Eye (tissue), 1 donor: Measurements from ENCODE around the gene CRADD.
"Not testable (repeated sequence)": the region's sequence is repeated elsewhere in the genome, so short reads cannot be mapped to it uniquely, and the experiment has no call there.

ENCODE experiments used
- DNase-seq: peaks from one replicate; pipeline ENCODE4 v3.0.0-alpha.2; 2015

The CRADD gene

DNA sequence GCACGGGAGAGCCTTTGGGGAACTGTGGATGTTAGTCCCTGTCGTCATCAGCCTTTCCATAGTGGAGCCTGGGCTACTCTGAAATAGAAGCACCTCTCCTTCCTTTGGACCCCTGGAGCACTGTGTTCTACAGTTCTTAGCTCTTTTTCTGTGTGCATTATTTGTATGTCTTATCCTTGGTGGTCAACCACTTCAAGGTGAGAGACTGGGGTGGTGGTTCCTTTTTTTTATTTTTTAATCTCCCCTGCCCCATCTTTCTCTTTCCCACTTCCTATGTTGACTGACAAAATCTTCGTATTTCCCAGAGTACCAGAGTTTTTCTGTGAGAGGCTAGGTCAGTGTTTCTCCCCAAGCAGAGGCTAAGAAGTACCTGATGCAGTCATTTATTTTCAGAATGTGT, 111.7 kb downstream of the CRADD start:
- no peak for DNase-seq

GRCh38 chr12:93789767-93790166, 112.6 kb downstream of the CRADD start:
- no peak for DNase-seq

DNA sequence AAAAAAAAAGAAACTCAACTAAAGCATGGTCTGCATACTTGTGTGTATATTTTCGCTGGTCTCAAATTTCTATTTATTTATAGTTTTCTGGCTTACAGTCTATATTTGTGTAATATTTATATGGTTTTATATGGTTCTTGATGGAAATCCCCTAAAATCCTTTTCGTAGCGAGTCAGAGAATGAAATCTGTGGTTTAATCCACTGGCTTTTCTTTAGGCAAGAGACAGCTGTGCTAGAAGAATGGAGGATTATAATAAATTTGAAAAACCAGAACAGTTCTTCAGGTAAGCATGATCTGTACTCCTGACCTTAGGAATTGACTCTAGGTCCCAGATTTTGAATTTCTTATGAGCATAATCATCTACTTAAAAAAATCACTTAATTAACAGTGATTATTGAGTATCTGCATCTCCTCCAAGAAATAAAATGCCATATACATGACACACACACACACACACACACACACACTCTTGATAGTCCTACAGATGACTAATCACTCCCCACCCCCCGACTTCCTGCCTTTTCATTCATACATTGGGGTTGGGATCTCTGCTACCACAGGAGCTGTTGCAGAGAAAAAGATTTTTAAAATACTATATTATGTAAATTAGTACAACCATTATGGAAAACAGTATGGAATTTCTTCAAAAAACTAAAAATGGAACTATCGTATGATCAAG, 113.4 kb downstream of the CRADD start:
- DNase-seq, result no peak

DNA sequence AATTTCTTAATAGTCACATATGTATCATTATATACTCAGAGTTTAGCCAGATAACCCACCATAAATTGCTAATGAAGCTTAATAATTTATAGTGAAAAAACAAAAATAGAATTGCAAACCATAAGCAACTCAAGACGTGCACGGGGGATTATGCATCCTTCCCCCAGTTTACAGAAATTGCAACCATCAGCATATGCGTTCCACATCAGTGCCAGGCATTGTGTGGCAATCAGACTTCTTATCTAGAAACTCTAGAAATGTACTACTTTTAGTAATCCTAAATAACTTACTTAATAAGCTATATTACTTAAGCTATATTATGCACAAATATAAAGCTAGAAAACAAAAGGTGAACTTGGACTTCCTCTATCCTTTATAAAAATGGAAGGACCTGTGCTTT, 115.8 kb downstream of the CRADD start:
- DNase-seq, result no peak

DNA sequence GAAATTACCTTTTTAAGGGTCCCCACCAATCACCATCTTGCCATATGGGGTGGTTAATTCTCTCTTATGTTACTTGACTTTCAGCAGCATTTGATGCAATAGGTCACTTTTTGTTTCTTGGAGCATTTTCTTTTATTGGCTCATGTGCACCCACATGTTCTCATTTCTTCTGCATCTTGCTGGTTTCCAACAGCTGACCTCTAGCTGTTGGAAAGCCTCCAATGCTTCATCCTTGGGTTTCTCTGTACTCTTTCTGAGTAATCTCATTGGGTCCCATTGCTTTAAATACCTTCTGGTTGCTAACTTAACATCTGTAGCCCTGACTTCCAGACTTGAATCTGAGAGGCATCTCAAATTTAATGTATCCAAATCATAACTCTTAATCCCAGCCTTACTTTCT, 116.8 kb downstream of the CRADD start:
- DNase-seq, result no peak

DNA sequence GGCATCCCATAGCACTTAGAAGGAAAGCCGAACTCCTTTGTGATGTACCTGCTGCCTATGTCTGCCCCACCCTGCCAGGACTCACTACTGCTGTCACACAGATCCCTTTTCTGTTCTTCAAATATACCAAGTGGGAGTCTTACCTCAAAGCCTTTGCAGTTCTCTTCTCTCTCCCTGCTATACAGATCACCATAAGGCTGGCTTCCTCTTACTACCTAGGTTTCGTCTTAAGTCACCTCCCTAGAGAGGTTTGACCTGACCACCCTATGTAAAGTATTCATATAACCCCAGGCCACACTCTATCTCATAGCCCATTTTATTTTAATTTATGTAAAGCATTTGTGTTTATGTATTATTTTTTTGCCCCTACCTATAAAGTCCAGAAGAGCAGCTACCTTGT, 117.6 kb downstream of the CRADD start:
- DNase-seq, result no peak

- DNase-seq, result no peak
These were observed 118.2 kb downstream of the CRADD start for GRCh38 chr12:93795352-93795751.

DNA sequence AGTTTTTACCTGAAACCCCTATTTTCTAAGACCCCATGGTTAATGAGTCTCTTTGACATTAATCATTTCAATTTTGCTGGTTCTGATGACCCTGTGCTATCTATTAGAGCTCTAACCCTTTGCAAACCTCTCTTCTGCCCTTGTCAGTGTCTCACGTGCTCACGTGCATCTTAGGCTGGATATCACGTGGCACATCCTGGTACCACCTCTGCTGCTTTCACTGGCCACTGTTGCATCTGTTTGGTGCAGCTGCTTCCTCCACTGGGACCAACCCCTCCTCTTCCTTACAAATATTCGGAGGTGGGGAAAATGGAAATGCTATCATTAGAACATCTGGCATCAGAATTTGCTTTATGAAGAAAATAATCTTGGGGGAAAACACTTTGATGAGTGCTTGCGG, 119.6 kb downstream of the CRADD start:
- no peak for DNase-seq

- no peak for DNase-seq
These were observed 121.3 kb downstream of the CRADD start for GRCh38 chr12:93798279-93799151.

- not testable (repeated sequence) for DNase-seq
These were observed 124.5 kb downstream of the CRADD start for GRCh38 chr12:93801666-93802065.

GRCh38 chr12:93802293-93802692, 125.1 kb downstream of the CRADD start:
- DNase-seq, result no peak

DNA sequence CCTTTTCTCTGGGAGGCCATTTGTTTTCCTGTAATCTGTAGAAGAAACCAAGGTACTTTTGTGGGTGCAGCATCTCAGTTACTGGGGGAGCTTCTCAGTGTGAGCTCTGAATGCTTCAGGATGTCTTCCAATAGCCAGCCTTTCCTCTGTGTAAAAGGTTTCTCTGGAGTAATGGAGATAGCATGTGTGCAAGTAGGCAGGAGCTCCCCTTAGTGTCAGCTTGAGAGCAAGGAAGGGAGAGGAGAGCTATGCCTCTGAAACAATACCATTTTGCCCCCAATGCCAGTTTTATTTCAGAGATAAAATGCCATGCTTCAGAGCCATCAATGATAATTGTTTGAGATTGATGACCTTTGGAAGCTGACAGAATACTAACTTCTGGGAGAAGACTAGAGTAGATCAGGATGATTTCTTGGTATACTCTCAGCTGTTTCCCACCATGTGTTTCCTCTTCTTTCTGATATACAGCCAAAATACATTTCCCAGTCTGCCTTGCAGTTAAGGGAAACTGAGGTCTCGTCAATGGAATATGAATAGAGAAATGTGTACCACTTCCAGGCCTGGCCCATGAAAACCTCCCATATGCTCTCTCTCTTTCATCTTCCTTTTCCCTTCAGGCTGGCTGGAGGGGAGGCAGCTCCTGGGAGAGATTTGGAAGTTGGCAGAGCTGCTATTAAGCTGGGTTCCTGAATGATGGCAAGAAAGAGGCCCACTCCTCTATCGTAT, 125.7 kb downstream of the CRADD start:
- DNase-seq, result no peak

- peak; percentile 38 for DNase-seq
These were observed 126.2 kb downstream of the CRADD start for GRCh38 chr12:93803424-93803807.

DNA sequence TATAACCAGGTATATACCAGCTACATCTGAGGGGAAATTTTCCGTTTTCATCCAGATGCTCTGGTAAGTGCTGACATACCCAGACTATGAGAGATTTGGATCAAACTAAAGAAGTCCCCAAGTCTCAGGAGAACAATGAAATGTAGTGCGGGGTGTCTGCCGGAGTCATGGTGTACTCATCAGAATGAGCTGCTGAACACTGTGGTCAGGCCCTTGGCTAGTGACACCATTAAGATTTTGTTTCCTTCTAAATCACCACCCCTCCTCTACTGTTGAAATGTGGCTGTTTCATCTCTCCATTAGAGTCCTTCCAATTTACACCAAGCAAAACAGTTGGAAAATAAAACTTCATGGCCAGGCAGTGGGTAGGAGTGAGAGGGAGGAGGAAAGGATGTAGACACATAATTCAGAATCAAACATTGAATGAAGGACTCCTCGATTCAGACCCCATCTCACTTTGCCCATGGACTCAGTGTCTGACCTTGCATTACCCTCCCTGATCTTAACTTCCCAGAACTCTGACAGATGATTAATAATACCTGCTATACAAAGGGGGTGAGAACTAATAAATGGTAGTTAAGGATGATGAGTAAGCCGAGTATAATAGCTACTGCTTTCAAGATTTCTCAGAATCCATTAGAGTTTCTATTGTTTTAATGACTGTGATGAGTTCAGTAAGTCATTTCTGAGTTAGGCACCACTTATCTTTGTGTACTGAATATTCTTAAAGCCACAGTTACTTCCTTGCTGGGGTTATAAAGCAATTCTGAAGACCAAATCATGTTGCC, 127.4 kb downstream of the CRADD start:
- no peak for DNase-seq

DNA sequence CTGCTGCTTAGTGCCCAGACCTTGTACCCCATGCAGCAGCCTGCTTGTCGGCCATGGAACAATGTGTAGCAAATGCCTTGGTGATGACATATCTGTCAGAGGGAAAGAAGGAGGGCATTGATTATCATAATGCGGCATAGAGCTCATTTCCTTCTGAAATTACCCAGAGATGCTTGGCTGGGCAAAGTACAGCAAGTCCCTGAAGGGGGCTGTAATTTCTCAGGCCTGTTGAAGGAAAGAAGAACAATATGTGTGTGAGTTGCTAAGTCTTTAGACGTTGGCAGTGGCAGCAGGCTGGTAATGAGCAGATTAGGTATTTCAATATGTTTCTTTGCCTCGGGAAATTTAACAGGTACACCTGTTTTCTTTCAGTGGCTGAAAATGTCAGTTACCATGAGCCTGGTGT, 128.6 kb downstream of the CRADD start:
- peak; percentile 52 for DNase-seq

GRCh38 chr12:93807354-93807753, 130.2 kb downstream of the CRADD start:
- DNase-seq, result no peak

DNA sequence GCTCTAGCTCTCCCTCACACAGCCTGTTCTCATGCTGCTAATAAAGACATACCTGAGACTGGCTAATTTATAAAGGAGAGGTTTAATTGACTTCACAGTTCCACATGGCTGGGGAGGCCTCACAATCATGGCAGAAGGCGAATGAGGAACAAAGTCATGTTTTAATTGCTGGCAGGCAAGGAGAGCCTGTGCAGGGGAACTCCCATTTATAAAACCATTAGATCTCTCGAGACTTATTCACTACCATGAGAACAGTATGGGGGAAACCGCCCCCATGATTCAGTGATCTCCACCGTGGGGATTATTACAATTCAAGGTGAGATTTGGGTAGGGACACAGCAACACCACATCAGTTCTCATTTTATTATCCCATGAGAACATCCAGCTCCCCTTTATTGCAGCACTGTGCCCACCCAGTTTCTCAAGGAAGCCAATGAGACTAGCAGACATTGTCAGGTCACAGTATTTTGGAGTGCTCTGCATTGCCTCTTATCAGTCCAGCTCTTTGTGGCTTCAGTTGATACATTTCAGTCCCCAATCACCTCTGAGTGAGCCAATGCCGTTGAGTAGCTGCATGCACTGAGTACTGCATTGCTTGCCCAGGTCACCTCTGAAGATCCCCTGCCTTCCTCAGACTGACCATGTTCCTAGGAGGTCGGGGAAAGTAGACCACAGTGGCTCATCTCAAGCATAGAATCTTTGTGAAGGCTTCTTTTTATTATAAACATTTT, 131.2 kb downstream of the CRADD start:
- no peak for DNase-seq

DNA sequence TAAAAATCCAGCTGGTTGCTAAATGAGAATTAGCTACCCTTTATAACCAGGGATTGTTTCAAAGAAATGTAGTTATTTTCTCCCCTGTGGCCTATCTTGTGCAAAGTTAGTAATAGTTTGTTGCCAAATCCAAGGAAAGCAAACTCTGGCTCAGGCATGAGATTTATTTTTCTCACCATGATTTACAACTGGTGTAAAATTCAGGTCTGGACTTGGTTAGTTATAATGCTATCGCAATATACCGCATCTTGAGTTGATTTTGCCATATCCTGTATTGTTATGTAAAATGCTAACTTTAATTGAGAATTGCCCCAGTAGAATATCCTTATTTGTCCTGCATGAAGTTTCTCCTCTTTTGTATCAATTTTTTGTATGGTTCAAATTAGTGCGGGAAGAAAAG, 135.5 kb downstream of the CRADD start:
- DNase-seq, result no peak

GRCh38 chr12:93813186-93813585, 136.0 kb downstream of the CRADD start:
- no peak for DNase-seq

DNA sequence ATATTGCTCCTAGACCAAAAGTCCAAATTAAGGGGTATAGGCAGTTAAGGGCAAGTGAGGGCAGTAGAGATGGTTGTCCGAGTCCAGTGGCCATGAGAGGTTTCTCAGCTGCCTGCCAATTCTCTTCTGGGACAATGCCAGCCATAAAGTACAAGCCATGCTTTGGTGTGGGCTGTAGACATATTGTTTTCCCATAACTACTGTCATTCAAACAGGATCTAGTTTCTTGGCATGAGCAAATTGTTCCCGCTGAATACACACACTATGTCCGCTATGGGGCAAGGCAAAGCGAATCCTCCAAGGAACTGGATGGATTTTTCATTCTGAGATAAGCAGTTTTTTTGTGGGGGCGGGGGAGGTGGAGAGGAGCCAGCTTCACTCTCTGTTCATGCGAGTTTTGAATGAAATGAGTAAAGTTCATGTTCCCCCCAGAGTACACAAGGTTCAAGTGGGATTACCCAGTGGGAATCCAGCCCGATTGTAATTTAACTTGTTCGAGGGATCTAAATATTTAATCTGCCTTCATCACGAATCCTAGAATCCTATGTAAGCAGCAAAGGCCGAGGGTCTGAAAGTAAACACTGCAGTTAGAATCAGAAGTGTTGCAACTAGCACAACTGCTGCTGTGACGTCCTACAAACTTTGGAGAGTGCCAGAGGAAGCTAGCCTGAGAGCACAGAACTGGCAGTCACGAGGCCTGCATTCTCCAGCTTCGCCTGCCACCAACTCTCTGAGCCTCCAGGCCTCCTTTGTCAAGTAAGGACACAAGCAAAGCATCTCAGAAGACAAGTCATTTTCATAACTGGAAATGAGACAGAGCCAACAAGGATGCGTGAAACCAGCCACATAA, 137.0 kb downstream of the CRADD start:
- DNase-seq, result peak; percentile 61

DNA sequence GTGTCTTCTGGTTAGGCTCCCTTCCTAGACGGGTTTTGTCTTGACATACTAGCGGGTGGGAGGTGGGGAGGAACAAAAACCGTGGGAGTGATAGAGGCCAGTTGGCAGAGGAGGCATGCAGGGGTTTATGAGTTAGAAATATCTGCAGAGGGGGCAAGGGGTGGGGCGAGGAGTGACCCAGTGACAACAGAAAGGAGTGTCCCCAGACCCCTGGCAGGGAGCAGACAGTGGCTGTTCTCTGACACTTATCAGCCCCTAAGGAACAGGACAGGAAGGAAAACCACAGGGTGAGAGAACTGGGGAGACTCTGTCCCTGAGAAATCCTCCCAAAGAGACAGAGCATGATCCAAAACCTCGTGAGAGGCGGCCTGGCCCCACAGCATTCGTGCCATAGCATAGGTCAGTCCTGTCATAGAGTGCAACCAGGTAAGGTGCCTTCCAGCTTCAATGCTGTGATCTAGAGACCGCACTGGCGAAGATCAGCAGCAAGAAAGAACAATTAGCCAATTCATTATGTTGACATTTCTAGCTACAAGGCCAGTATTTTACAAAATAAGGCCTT, 141.4 kb downstream of the CRADD start:
- no peak for DNase-seq
